Ovary (tissue), 9 donors: ENCODE data around the gene AQP9. TPM values are rescaled to one million over a fixed set of nuclear protein-coding genes. Genes with fewer than 3 reads are reported as not detected.

ENCODE experiments used
- DNase-seq, 5 donors: peaks; one replicate each; pipeline ENCODE4 v3.0.0-alpha.2; 2019 to 2020
- H3K27ac ChIP-seq, 2 donors: fragments of 200-600 bp; one replicate each; pipeline versions ENCODE4 v1.5.1 to v1.8.0; 2019 to 2022
- H3K27me3 ChIP-seq: fragments of 200-600 bp; one replicate; pipeline ENCODE4 v1.8.0; 2022
- H3K36me3 ChIP-seq: fragments of 200-600 bp; sonication (generic); one replicate; pipeline ENCODE4 v1.5.1; 2019
- H3K4me1 ChIP-seq: one replicate; pipeline ENCODE4 v1.8.1; 2013; ENCODE audit warnings: mild to moderate bottlenecking, moderate library complexity; ENCODE audit not compliant: insufficient read depth
- H3K4me3 ChIP-seq: fragments of 200-600 bp; sonication (generic); one replicate; pipeline ENCODE4 v1.5.1; 2017
- H3K9me3 ChIP-seq, 2 donors: fragments of 200-600 bp in 1 of 2; sonication (generic) in 1 of 2; one replicate each; pipeline versions ENCODE4 v1.5.1 to v1.8.1; 2013 to 2019; ENCODE audit warnings: mild to moderate bottlenecking in 1 of 2, moderate library complexity in 1 of 2
- CTCF ChIP-seq, 3 donors: fragments of 450-650 bp in 2 of 3; fragments of 200-600 bp in 1 of 3; IDR thresholded peaks; one replicate each; pipeline versions ENCODE4 v1.5.1 to v1.8.0; 2016 to 2022; ENCODE audit warnings: antibody characterized with exemption in 3 of 3, mild to moderate bottlenecking in 1 of 3
- EP300 ChIP-seq: sonication (generic); formaldehyde crosslinking; IDR thresholded peaks from one replicate; pipeline ENCODE4 v1.6.1; 2017; ENCODE audit warnings: antibody characterized with exemption
- POLR2A ChIP-seq: fragments of 450-650 bp; IDR thresholded peaks from one replicate; pipeline ENCODE4 v1.6.1; 2017; ENCODE audit warnings: antibody characterized with exemption, mild to moderate bottlenecking, moderate library complexity
- WGBS, 3 donors: extraction: QIAGEN DNeasy Blood & Tissue Kit in 1 of 3; methylation state at CpG; one replicate each; pipeline versions ENCODE4 v1.1.5 to v1.1.7; 2013 to 2017; 5-methylcytosine and 5-hydroxymethylcytosine counted together
- intact Hi-C, 4 donors: fragments of 100-400 bp; cut with DNase I; formaldehyde crosslinking; loops; one replicate each; pipeline versions ENCODE4 v1.11.0 to v1.15.1; 2022 to 2023
- polyA plus RNA-seq, 2 donors: library from polyadenylated mRNA; stranded (reverse); fragments of 200-250 nt in 1 of 2; fragments of 350-450 nt in 1 of 2; fragmentation: Illumina TruSeq in 1 of 2; extraction: RNeasy Lipid Tissue Mini Kit (QIAGEN cat#74804) in 1 of 2; gene quantifications; one replicate each; pipeline ENCODE4 v1.2.3, GENCODE V29; 2013 to 2014
- small RNA-seq: library from RNA; depleted of rRNA; stranded (forward); fragments of <200 nt; gene quantifications from one replicate; pipeline ENCODE3, GENCODE V24; 2016
- total RNA-seq, 7 donors: library from RNA; depleted of rRNA in 2 of 7; stranded (reverse); fragments of >200 nt in 2 of 7; fragmentation: NEBNext Ultra II Directional in 3 of 7; extraction: Animal tissue kit (Norgen Biotek cat#: 25700) in 3 of 7; gene quantifications; one replicate each; pipeline versions ENCODE4 v1.1.0 to v1.2.4, GENCODE V29; 2016 to 2023
- donor health status: DM: no; HTN: no; CAD: no; lungs with moderate emphysema.
- donor health status: DM: no; HTN: no; CAD: no.
- donor health status: Bipolar disorder and iron deficiency.
- donor health status: DM: yes; HTN: yes; CAD: no.
- donor health status: DM: no; HTN: no; CAD: no.
- donor health status: DM: yes; HTN: yes; CAD: no.

Gene AQP9
- total and polyA plus RNA-seq, 9 donors, result 0.23 to 29.9 (median 1.4) TPM

GRCh38 chr15:58228718-58229117 is 90.5 kb downstream of the AQP9 start:
- H3K27ac ChIP-seq, result no peak overlapping the region
- H3K9me3 ChIP-seq, result no peaks in the 10 kb centered on the region
- TF ChIP-seq POLR2A (no peak), EP300 (no peak), CTCF (IDR thresholded peaks at IDR 0.05) (no peak)
- intact Hi-C loops, result no loop called here
- WGBS, 3 donors, result 4 to 14% (median 10%) methylated on average over 1 of the region's 1 CpG
- no peak for DNase-seq
- no peak overlapping the region for H3K4me3 ChIP-seq
- peaks cover 3% of the 10 kb centered on the region for H3K4me1 ChIP-seq
- H3K36me3 ChIP-seq, result no peaks in the 10 kb centered on the region
- H3K27me3 ChIP-seq, result no peaks in the 10 kb centered on the region

GRCh38 chr15:58229297-58229768 is 91.2 kb downstream of the AQP9 start:
- intact Hi-C loops, result no loop called here
- Histone ChIP-seq H3K9me3 (no peaks in the 10 kb centered on the region), H3K36me3 (no peaks in the 10 kb centered on the region), H3K4me1 (no peaks in the 10 kb centered on the region), H3K27me3 (no peaks in the 10 kb centered on the region), H3K27ac (no peak overlapping the region), H3K4me3 (no peak overlapping the region)
- 25 to 37% (median 31%) methylated on average over 8 of the region's 8 CpGs for WGBS, 3 donors
- DNase-seq, result no peak
- TF ChIP-seq POLR2A, result no peak
- TF ChIP-seq EP300, result no peak
- TF ChIP-seq CTCF (IDR thresholded peaks at IDR 0.05), result no peak

- no peak for DNase-seq
- 81 to 94% (median 91%) methylated on average over 3 of the region's 3 CpGs for WGBS, 3 donors
- intact Hi-C loops, result no loop called here
- Histone ChIP-seq H3K27me3 (no peaks in the 10 kb centered on the region), H3K9me3 (no peaks in the 10 kb centered on the region), H3K4me1 (no peaks in the 10 kb centered on the region), H3K4me3 (no peak overlapping the region), H3K27ac (no peak overlapping the region), H3K36me3 (no peaks in the 10 kb centered on the region)
- TF ChIP-seq CTCF (IDR thresholded peaks at IDR 0.05) (no peak), POLR2A (no peak), EP300 (no peak)
Measured at GRCh38 chr15:58232281-58233065, 94.3 kb downstream of the AQP9 start.

GRCh38 chr15:58233341-58233740 is 95.2 kb downstream of the AQP9 start:
- Histone ChIP-seq H3K36me3 (no peaks in the 10 kb centered on the region), H3K4me1 (no peaks in the 10 kb centered on the region), H3K27ac (no peak overlapping the region), H3K9me3 (no peaks in the 10 kb centered on the region), H3K27me3 (no peaks in the 10 kb centered on the region), H3K4me3 (no peak overlapping the region)
- TF ChIP-seq POLR2A, result no peak
- no peak for TF ChIP-seq CTCF (IDR thresholded peaks at IDR 0.05)
- no peak for TF ChIP-seq EP300
- WGBS, 3 donors, result 91 to 93% (median 93%) methylated on average over 1 of the region's 1 CpG
- DNase-seq, result no peak
- intact Hi-C loops, result no loop called here

Small RNA genes within 50 kb of the gene (small RNA-seq; reads per million reads assigned to genes)
- not detected for gene MTCO3P23

Other genes starting within 250 kb of the AQP9 start
- gene ALDH1A2, start 72.7 kb upstream of the AQP9 start, total RNA-seq, result 100 to 1,000 TPM in 1 of 7 donors, 10 to 100 TPM in 6; 10.3 to 120 (median 49.6) TPM
- gene ALDH1A2, start 72.7 kb upstream of the AQP9 start, polyA plus RNA-seq, result 10 to 100 TPM; 15.5 to 39.7 TPM